ENCODE measurements around the gene EGR4. TPM values are rescaled to one million over a fixed set of nuclear protein-coding genes. Genes with fewer than 3 reads are reported as not detected.

EGR4 gene
- total and polyA plus RNA-seq, 2 of the 4 experiments (the other 2 are of a cell fraction), result not detected

DNA sequence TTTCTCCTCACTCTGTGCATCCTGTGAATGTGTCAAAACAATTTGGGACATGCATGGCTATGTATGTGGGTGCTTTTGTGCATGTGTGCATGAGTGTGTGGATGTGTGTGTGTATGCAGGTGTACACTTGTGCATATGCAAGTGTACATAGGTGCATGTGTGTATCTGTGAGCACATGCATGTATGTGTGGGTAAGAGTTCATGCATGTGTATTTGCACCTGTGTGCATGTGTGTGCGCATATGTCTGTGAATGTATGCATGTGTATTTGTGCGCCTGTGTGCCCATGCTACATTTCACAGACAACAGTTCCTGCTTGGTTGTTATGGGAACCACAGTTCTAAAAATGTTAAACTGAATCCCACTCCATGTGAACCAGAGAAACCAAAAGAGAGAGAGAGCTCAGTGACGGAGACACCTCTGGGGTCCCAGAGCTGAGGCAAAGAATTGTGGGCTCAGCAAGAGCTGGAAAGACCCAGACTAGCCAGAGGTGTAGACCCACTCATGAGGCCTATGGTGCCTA, 7.2 kb downstream of the EGR4 start:
- BruUV-seq (replicated peaks), result no TSS peak
- H3K27me3 ChIP-seq (ENCODE audit: control insufficient read depth, insufficient read depth, low read length), result peaks cover 22% of the 10 kb centered on the region
- 0 out of 2 replicates have a peak, but pooled peaks cover under 1% of the 10 kb centered on the region for H4K20me1 ChIP-seq (ENCODE audit: insufficient read depth, low read length)
- H3K4me3 ChIP-seq (ENCODE audit: insufficient read depth, low read depth, low read length), result no peak overlapping the region
- H2BK20ac ChIP-seq (ENCODE audit: low read depth, low read length), result no peak overlapping the region
- no peak overlapping the region for H2BK15ac ChIP-seq (ENCODE audit: low read depth, low read length)
- no peak overlapping the region for H3K27ac ChIP-seq (ENCODE audit: insufficient read depth, low read length)
- H4K91ac ChIP-seq (ENCODE audit: insufficient read depth, low read depth, low read length), result no peak overlapping the region
- no peak overlapping the region for H3K56ac ChIP-seq (ENCODE audit: extremely low read depth, insufficient read depth, low read length)
- H3K4me1 ChIP-seq (ENCODE audit: control insufficient read depth, insufficient read depth, low read length), result peaks cover 3% of the 10 kb centered on the region; the same call in 1 of the 2 replicates
- ChIA-PET CTCF (no interaction called here), POLR2A (ENCODE audit: unreplicated experiment) (no interaction called here)
- no peak overlapping the region for H3K4ac ChIP-seq (ENCODE audit: low read depth, low read length)
- no peaks in the 10 kb centered on the region; a peak in 1 of 4 replicates for H3K79me1 ChIP-seq (ENCODE audit: low read depth in 1 of 2, low read length in 2 of 2)
- H3K9ac ChIP-seq (ENCODE audit: low read depth, low read length), result no peak overlapping the region
- H3K4me2 ChIP-seq (ENCODE audit: low read depth, low read length), result no peak overlapping the region
- no peak overlapping the region for H2AK9ac ChIP-seq (replicated peaks; ENCODE audit: low read depth, low read length, poor library complexity)
- H2AK5ac ChIP-seq (ENCODE audit: low read depth, low read length), result no peak overlapping the region
- 100% methylated on average over 1 of the region's 3 CpGs; no CpG with 5 or more reads in 1 of the 2 experiments for WGBS, 2 experiments (ENCODE audit: extremely low coverage in 2 of 2, insufficient read length in 1 of 2)
- H3K14ac ChIP-seq (replicated peaks; ENCODE audit: low read depth, low read length), result no peak overlapping the region
- H4K5ac ChIP-seq (ENCODE audit: low read depth, low read length), result no peak overlapping the region
- in situ Hi-C loops (cut with MboI; ENCODE audit: low sequenced_read_pairs) (no loop called here), intact Hi-C loops (cut with micrococcal nuclease) (no loop called here), dilution Hi-C loops (cut with HindIII; ENCODE audit: low sequenced_read_pairs, unreplicated experiment) (no loop called here)
- TF ChIP-seq NFE2L2 (IDR thresholded peaks at IDR 0.05; ENCODE audit: low read depth, low read length) (no peak), FOS (IDR thresholded peaks at IDR 0.05; ENCODE audit: low read depth, low read length) (no peak), RCOR1 (IDR thresholded peaks at IDR 0.05; ENCODE audit: insufficient replicate concordance, low read length) (no peak), POLR2A (IDR thresholded peaks at IDR 0.05; ENCODE audit: low read depth, low read length) (no peak), CEBPB (IDR thresholded peaks at IDR 0.05; ENCODE audit: low read depth, low read length) (no peak), MAFK (IDR thresholded peaks at IDR 0.05; ENCODE audit: low read depth, low read length) (no peak)
- TF ChIP-seq, protein P1, sequence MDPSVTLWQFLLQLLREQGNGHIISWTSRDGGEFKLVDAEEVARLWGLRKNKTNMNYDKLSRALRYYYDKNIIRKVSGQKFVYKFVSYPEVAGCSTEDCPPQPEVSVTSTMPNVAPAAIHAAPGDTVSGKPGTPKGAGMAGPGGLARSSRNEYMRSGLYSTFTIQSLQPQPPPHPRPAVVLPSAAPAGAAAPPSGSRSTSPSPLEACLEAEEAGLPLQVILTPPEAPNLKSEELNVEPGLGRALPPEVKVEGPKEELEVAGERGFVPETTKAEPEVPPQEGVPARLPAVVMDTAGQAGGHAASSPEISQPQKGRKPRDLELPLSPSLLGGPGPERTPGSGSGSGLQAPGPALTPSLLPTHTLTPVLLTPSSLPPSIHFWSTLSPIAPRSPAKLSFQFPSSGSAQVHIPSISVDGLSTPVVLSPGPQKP (IDR thresholded peaks at IDR 0.05; ENCODE audit: borderline replicate concordance, low read depth, low read length), result no peak
- TF ChIP-seq, protein P2, sequence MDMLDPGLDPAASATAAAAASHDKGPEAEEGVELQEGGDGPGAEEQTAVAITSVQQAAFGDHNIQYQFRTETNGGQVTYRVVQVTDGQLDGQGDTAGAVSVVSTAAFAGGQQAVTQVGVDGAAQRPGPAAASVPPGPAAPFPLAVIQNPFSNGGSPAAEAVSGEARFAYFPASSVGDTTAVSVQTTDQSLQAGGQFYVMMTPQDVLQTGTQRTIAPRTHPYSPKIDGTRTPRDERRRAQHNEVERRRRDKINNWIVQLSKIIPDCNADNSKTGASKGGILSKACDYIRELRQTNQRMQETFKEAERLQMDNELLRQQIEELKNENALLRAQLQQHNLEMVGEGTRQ (IDR thresholded peaks at IDR 0.05; ENCODE audit: low read depth, low read length), result no peak
- no peaks in the 10 kb centered on the region for H3K9me1 ChIP-seq (ENCODE audit: insufficient read depth, low read length)
- no peak overlapping the region for H2AFZ ChIP-seq (replicated peaks; ENCODE audit: low read length, poor library complexity)
- no peak for ATAC-seq (ENCODE audit: low read depth)
- DNase-seq, result no peak
- no peaks in the 10 kb centered on the region for H3K9me3 ChIP-seq (ENCODE audit: control insufficient read depth, insufficient read depth, low read length)
- H4K8ac ChIP-seq (ENCODE audit: low read depth in 2 of 2, low read length in 2 of 2), result no peak overlapping the region
- no peaks in the 10 kb centered on the region for H3K36me3 ChIP-seq (ENCODE audit: control insufficient read depth, insufficient read depth, low read length)
- H3K18ac ChIP-seq (ENCODE audit: low read depth, low read length), result no peak overlapping the region
- no peak overlapping the region for H3K23ac ChIP-seq (ENCODE audit: low read depth, low read length)
- no peak overlapping the region for H2BK120ac ChIP-seq (ENCODE audit: low read depth, low read length)
- H2BK5ac ChIP-seq (ENCODE audit: low read depth, low read length, poor library complexity, severe bottlenecking), result no peak overlapping the region

All from IMR-90 (cell line).